ENCODE data around the gene GP9.

GRCh38 chr3:129105862-129106261 is 45.3 kb downstream of the GP9 start:
- TF ChIP-seq, protein P1, sequence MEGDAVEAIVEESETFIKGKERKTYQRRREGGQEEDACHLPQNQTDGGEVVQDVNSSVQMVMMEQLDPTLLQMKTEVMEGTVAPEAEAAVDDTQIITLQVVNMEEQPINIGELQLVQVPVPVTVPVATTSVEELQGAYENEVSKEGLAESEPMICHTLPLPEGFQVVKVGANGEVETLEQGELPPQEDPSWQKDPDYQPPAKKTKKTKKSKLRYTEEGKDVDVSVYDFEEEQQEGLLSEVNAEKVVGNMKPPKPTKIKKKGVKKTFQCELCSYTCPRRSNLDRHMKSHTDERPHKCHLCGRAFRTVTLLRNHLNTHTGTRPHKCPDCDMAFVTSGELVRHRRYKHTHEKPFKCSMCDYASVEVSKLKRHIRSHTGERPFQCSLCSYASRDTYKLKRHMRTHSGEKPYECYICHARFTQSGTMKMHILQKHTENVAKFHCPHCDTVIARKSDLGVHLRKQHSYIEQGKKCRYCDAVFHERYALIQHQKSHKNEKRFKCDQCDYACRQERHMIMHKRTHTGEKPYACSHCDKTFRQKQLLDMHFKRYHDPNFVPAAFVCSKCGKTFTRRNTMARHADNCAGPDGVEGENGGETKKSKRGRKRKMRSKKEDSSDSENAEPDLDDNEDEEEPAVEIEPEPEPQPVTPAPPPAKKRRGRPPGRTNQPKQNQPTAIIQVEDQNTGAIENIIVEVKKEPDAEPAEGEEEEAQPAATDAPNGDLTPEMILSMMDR (IDR thresholded peaks at IDR 0.05), result no peak
- no peak for TF ChIP-seq POLR2A (IDR thresholded peaks at IDR 0.05)
